SK-N-MC (cell line): ENCODE measurements around the gene XRRA1.

Experiments used
- EZH2 ChIP-seq: fragments of 200-600 bp; sonication (generic); IDR thresholded peaks from one replicate; pipeline ENCODE4 v1.6.1; 2017; ENCODE audit warnings: antibody characterized with exemption
- FOXP2 ChIP-seq: optimal IDR thresholded peaks from 2 replicates; pipeline ENCODE3; 2011; ENCODE audit warnings: mild to moderate bottlenecking, moderate library complexity; ENCODE audit not compliant: insufficient read depth; ENCODE audit errors: extremely low read length, control extremely low read depth
- POLR2AphosphoS5 ChIP-seq: IDR thresholded peaks from 2 replicates; pipeline ENCODE4 v1.6.1; 2012; ENCODE audit warnings: mild to moderate bottlenecking, low read depth, low read length, borderline replicate concordance

- TF ChIP-seq EZH2 (no peak), POLR2AphosphoS5 (no peak), FOXP2 (no peak)
Observed at GRCh38 chr11:74923125-74923524, 25.8 kb downstream of the XRRA1 start.
